Frontal cortex (tissue), 4 donors: ENCODE measurements around the gene SRL. TPM values are rescaled to one million over a fixed set of nuclear protein-coding genes. Genes with fewer than 3 reads are reported as not detected.

Experiments used
- DNase-seq, 2 donors: peaks; one replicate each; pipeline ENCODE4 v3.0.0; 2012; ENCODE audit warnings: low spot score in 2 of 2
- FAIRE-seq: peaks from 2 replicates; lab custom pipeline; 2012; peaks lifted over from hg19 to GRCh38; lab: Jason Lieb, UNC
- total RNA-seq: library from RNA; depleted of rRNA; stranded (reverse); fragments of >200 nt; gene quantifications from one replicate; pipeline ENCODE4 v1.2.3, GENCODE V29; 2014
- donor health status: control.
- donor health status: control.
- donor health status: control.

SRL gene
- total RNA-seq, result under 0.01 TPM

DNA sequence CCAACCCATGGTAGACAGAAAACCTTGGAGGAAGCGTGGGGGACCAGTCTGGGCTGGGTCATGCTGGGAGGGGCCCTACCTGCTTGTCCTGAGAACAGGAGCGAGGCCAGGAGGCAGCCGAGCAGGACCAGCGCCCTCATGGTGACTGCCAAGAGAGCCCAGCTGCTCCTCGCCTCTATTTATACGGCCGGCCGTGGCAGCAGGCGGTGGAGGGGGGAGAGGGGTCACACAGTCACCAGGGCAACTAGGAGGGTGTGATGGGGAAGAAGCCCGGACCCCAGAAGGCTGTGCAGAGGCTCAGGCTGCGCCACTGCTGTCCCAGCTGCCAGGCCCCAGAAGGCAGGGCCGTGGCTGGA is at the start of gene SRL:
TSS of gene SRL (minus strand) at position 153 of the 356 bp plus-strand sequence. CDS start at position 140, 13 bp downstream.
- FAIRE-seq, result no peak
- DNase-seq, result no peak

DNA sequence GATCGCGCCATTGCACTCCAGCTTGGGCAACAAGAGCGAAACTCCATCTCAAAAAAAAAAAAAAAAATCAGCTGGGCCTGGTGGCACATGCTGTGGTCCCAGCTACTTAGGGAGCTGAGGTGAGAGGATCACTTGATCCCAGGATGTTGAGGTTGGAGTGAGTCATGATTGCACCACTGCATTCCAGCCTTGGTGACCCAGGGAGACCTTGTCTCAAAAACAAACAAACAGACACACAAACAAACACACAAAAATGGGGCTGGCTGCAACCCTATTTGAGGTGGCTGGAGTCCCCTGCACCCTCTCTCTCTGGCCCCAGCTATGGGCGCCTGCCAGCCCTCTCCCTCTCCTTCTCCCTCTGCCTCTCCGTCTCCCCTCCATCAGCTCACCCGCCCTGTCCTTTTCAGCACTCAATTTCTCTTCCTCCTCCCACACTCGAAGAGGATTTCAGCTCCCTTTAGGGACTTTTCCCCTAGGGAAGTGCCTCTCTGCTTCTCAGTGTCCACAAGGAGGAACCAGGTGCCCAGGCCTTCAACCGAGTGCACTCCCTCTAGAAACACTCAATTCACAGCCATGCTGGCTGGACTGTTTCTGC is 48.5 kb upstream of the SRL start:
- DNase-seq, result no peak
- no peak for FAIRE-seq

DNA sequence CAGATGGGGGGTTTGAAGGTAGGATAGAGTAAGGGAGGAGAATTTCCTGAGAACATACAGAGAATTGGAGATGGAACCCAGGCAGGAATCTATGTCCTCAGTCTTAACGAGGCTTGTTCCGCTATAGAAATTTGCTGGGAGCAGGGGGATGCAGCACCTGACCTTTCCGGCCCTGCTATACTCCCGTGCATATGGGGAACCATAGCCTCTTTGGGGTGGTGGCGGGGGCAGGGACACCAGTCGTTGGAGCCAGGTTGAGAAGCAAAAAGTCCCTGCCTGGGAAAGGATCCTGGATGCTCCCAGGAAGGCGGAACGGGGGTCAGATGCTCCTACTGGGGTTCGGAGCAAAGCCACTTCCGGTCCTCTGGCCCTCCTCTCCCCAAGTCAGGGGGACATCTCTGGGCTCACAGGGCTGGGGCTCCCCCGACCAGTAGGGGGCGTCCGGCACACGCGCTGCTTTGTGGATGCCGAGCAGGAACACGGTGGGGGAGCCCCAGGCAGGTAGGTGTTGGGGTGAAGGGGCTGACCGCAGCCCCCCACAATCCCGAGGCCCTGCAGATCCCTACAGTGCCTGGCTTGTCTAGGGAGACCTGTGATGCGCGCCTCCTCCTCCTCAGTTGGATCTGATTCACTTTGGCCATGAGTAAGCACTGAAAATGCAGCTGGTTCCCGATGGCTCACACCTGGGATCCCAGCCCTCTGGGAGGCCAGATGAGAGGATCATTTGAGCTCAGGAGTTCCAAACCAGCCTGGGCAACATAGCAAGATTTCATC is 46.5 kb upstream of the SRL start:
- FAIRE-seq, result no peak
- DNase-seq, result peak; percentile 60 to 82

GRCh38 chr16:4285167-4285566 is 43.3 kb upstream of the SRL start:
- DNase-seq (no peak), FAIRE-seq (no peak)

GRCh38 chr16:4283939-4284338 is 42.1 kb upstream of the SRL start:
- no peak for FAIRE-seq
- no peak for DNase-seq

- no peak for DNase-seq
- FAIRE-seq, result no peak
These were observed 41.6 kb upstream of the SRL start for GRCh38 chr16:4283441-4283840.

DNA sequence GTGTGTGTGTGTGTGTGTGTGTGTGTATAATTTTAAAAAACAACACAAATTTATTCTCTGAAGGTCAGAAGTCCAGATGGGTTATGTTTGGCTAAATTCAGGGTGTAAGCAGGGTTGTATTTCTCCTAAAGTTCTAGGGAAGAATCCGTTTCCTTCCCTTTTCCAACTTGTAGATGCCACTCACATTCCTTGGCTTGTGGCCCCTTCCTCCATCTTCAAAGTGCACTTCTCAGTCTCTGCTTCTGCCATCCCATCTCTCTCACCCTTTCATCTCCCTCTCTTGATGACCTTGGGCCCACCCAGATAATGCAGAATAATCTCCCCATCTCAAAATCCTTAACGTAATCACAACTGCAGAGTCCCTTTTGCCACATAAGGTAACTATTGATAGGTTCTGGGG is 38.7 kb upstream of the SRL start:
- FAIRE-seq (no peak), DNase-seq (no peak)

GRCh38 chr16:4277987-4278513 is 36.2 kb upstream of the SRL start:
- no peak for FAIRE-seq
- DNase-seq, result no peak

DNA sequence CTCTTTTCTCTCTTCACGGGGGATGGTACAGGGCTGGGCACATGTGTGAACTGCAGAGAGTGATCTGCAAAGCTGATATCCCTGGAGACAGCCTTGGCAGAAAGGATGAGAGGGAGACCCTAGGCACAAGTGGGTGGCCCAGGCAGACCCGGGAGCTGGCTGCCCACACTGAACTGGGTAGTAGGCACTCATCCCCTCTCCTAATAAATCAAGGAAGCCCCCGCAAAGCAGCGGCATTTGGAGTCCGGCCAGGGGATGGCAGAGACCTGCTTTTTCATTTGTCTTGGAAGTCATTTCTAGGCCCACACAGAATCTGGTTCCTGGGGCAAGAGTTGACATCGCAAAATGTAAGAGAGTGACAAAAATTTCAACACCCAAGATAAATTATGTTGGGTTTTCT is 34.0 kb upstream of the SRL start:
- FAIRE-seq (no peak), DNase-seq (no peak)

DNA sequence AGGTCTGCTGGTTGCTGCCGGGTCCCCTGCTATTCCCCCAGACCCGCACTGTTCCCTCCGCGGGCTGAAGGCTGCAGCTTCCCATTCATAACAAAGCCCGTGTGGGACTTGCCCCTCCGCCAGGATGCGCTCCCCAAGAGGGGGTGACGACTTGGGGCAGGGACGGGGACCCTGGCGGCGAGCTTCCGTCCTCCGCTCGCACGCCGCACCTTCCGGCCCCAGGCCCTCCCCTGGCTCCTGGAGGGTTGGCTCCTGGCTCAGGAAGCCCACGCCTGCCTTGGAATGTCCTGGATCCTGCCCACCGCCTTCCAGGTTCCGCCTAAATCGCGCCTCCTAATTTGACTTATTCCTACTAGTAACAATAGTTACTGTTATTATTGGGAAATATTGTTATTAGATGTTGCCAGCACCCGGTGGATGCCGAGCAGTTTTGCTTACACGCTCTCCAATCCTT is 32.0 kb upstream of the SRL start:
- FAIRE-seq (no peak), DNase-seq (peak in 1 of 2 donors; percentile 46)

GRCh38 chr16:4272114-4272956 is 30.5 kb upstream of the SRL start:
- DNase-seq, result peak; percentile 72 to 86
- no peak for FAIRE-seq

- peak; percentile 94 to 95 for DNase-seq
- FAIRE-seq, result no peak
These were observed 29.6 kb upstream of the SRL start for GRCh38 chr16:4271176-4272113.

GRCh38 chr16:4270595-4270994 is 28.7 kb upstream of the SRL start:
- no peak for FAIRE-seq
- DNase-seq, result no peak

- DNase-seq, result no peak
- no peak for FAIRE-seq
These were observed 28.2 kb upstream of the SRL start for GRCh38 chr16:4270091-4270490.

DNA sequence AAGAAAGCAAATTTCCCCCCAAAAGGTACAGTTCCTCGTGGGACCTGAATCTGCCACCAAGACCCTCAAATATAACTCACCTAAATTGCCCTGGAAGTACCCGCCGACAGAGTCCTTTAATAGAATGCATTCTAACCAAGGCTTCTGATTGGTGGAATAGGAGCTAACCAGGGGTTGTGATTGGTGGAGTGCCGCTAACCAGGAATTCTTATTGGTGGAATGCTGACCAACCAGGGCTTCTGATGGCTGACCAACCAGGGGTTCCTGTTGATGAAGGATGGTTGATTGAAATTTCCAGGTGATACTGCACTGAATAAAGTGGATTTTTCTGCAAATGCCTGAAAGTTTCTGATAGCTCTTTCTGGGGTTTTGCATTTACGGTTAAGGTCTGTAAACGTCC is 24.5 kb upstream of the SRL start:
- DNase-seq, result no peak
- FAIRE-seq, result no peak

- no peak for FAIRE-seq
- no peak for DNase-seq
These were observed 23.8 kb upstream of the SRL start for GRCh38 chr16:4265676-4266075.

DNA sequence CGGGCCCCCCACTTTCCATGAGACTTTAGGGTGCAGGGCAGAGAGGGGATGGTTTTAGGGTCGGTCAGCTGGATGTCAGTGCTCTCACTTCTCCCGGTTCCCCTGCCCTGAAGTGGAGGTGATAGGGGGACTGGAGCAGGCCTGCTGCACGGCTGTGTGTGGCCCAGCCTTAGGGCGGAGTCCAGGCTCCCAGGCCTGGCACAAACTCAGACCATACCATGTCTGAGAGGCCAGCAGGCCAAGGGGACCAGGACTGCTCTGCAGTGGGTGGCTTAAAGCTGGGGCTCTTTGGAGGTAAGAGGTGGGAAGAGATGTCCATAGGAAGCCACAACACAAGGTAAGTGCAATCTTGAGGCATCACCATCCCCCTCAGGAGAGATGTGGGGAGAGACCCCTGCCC is 22.7 kb upstream of the SRL start:
- FAIRE-seq, result no peak
- no peak for DNase-seq

DNA sequence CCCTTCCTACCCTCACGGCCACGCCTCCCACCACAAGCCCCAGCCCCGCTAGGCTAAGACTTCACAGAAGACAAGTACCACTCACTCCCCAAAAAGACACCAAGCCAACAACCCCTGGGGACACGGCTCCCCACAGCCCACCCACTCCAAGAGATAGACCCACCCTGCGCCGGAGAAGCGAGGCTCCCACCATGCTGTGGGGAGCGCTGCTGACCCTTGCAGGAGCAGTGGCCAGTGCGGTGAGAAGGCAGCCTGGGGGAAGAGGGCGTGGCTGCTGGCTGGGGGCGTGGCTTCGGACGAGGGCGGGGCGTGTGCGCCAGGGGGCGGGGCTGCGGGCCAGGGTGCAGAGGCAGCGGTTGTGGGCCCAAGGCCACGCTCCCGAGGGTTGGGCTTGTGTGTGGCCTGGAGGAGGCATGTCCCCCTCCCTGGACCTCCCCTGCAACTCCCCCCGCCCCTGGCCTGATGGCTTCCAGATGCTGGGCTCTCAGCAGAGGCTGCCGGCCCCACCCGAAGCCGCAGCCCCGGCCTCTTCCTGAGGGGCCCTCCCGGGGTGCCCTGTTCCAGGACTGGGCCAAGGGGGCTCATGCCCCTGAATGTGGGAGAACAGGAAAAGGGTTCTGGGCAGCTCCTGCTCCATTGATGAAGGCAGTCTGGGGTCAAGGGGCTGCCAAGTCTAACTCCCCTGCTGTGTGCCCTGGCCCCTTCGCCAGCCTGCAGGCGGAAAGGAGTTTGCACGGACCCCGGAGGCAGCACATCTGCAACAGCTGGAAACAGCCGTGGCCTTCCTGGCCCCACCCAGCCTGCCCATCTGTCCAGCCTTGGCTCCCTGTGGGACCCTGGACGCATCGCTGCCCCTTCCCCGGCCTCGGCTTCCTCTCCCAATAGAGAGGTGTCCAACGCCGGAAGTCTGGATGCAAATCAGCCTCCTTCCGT is 21.9 kb upstream of the SRL start:
- FAIRE-seq (no peak), DNase-seq (peak in 1 of 2 donors; percentile 53)
